GM23338 (cell line): ENCODE measurements around the gene BCL11B. TPM values are rescaled to one million over a fixed set of nuclear protein-coding genes. Genes with fewer than 3 reads are reported as not detected.

Experiments
- ATAC-seq: fragments of 200-7000 bp; cut with Tn5 transposase; 3 replicates; pipeline ENCODE4 v1.9.1; 2020
- DNase-seq: peaks from one replicate; pipeline ENCODE4 v3.0.0-alpha.2; 2015; ENCODE audit warnings: low spot score
- H2AFZ ChIP-seq: fragments of 200-600 bp; sonication (generic); 2 replicates; pipeline ENCODE4 v1.8.0; 2016; ENCODE audit warnings: antibody characterized with exemption, mild to moderate bottlenecking, moderate library complexity
- H3F3A ChIP-seq: fragments of 200-600 bp; sonication (generic); replicated peaks from 2 replicates; pipeline ENCODE4 v1.8.0; 2017; ENCODE audit warnings: antibody characterized with exemption, mixed run types, low read depth
- H3K27ac ChIP-seq: fragments of 200-600 bp; sonication (generic); 2 replicates; pipeline ENCODE4 v1.6.1; 2016; ENCODE audit warnings: low read depth
- H3K27me3 ChIP-seq: fragments of 200-600 bp; sonication (generic); 2 replicates; pipeline ENCODE4 v1.8.0; 2016; ENCODE audit warnings: mild to moderate bottlenecking, mixed run types, moderate library complexity; ENCODE audit not compliant: insufficient read depth
- H3K36me3 ChIP-seq: fragments of 200-600 bp; sonication (generic); 2 replicates; pipeline ENCODE4 v1.8.0; 2016; ENCODE audit warnings: mild to moderate bottlenecking; ENCODE audit not compliant: insufficient read depth
- H3K4me1 ChIP-seq: fragments of 200-600 bp; sonication (generic); 2 replicates; pipeline ENCODE4 v1.8.0; 2016; ENCODE audit warnings: mild to moderate bottlenecking, moderate library complexity; ENCODE audit not compliant: insufficient read depth
- H3K4me2 ChIP-seq: fragments of 200-600 bp; sonication (generic); 2 replicates; pipeline ENCODE4 v1.7.1; 2017; ENCODE audit warnings: mixed run types
- H3K4me3 ChIP-seq: fragments of 200-600 bp; sonication (generic); 2 replicates; pipeline ENCODE4 v1.6.1; 2016; ENCODE audit warnings: mixed run types
- H3K79me2 ChIP-seq: fragments of 200-600 bp; sonication (generic); replicated peaks from 2 replicates; pipeline ENCODE4 v1.8.0; 2017; ENCODE audit warnings: mild to moderate bottlenecking; ENCODE audit not compliant: insufficient read depth
- H3K9me2 ChIP-seq: fragments of 200-600 bp; sonication (generic); 2 replicates; pipeline ENCODE4 v1.8.0; 2017; ENCODE audit not compliant: insufficient read depth
- H4K20me1 ChIP-seq: fragments of 200-600 bp; sonication (generic); replicated peaks from 2 replicates; pipeline ENCODE4 v1.8.0; 2017; ENCODE audit warnings: mild to moderate bottlenecking; ENCODE audit not compliant: insufficient read depth
- H3K27ac Mint-ChIP-seq: 2 replicates; pipeline ENCODE4 v1.8.0; 2020; ENCODE audit warnings: inconsistent platforms, mild to moderate bottlenecking, moderate library complexity, mixed read lengths
- H3K27me3 Mint-ChIP-seq: 3 replicates; pipeline ENCODE4 v1.8.0; 2022; ENCODE audit warnings: low read depth, mild to moderate bottlenecking, moderate library complexity, mixed read lengths, inconsistent platforms; ENCODE audit not compliant: insufficient read depth, poor library complexity
- H3K36me3 Mint-ChIP-seq: 3 replicates; pipeline ENCODE4 v1.8.0; 2021; ENCODE audit warnings: low read depth, mild to moderate bottlenecking, inconsistent platforms, moderate library complexity, mixed read lengths
- H3K4me1 Mint-ChIP-seq: 3 replicates; pipeline ENCODE4 v1.8.0; 2020; ENCODE audit warnings: mild to moderate bottlenecking, inconsistent platforms, mixed read lengths
- H3K4me3 Mint-ChIP-seq: 3 replicates; pipeline ENCODE4 v1.8.0; 2021; ENCODE audit warnings: moderate library complexity, mild to moderate bottlenecking, inconsistent platforms, mixed read lengths
- H3K9me3 Mint-ChIP-seq: 3 replicates; pipeline ENCODE4 v1.8.0; 2020; ENCODE audit warnings: moderate library complexity, mild to moderate bottlenecking, inconsistent platforms, mixed read lengths
- ETS1 ChIP-seq: IDR thresholded peaks from 2 replicates; pipeline ENCODE4 v1.6.1; 2016; ENCODE audit warnings: antibody characterized with exemption
- EZH2 ChIP-seq: fragments of 200-600 bp; sonication (generic); IDR thresholded peaks from one replicate; pipeline ENCODE4 v1.8.0; 2017; ENCODE audit warnings: antibody characterized with exemption, mild to moderate bottlenecking, low read depth; ENCODE audit not compliant: unreplicated experiment
- JUNB ChIP-seq: IDR thresholded peaks from one replicate; pipeline ENCODE4 v1.6.1; 2016; ENCODE audit warnings: antibody characterized with exemption; ENCODE audit not compliant: unreplicated experiment
- NANOG ChIP-seq: IDR thresholded peaks from 2 replicates; pipeline ENCODE4 v1.6.1; 2016; ENCODE audit warnings: antibody characterized with exemption, borderline replicate concordance
- POLR2AphosphoS5 ChIP-seq: IDR thresholded peaks from 2 replicates; pipeline ENCODE4 v1.6.1; 2016; ENCODE audit warnings: antibody characterized with exemption, low read depth
- STAT1 ChIP-seq: IDR thresholded peaks from one replicate; pipeline ENCODE4 v1.6.1; 2016; ENCODE audit warnings: antibody characterized with exemption; ENCODE audit not compliant: unreplicated experiment
- ZNF114 ChIP-seq: fragments of 250-450 bp; sonication (Bioruptor Pico); IDR thresholded peaks from 2 replicates; pipeline ENCODE4 v1.5.0; 2020; ENCODE audit warnings: mild to moderate bottlenecking, moderate library complexity
- ZNF331 ChIP-seq: fragments of 250-450 bp; sonication (Bioruptor Pico); IDR thresholded peaks from 2 replicates; pipeline ENCODE4 v1.5.0; 2020; ENCODE audit warnings: low read depth, mild to moderate bottlenecking, moderate library complexity
- polyA plus RNA-seq: library from polyadenylated mRNA; unstranded; fragments of >200 nt; fragmentation: Nextera tagmentation; extraction: Ambion mirVana; gene quantifications from 2 replicates; pipeline ENCODE4 v1.2.1, GENCODE V29; 2016
- total RNA-seq: library from RNA; depleted of rRNA; stranded (reverse); fragments of >200 nt; shearing (Covaris generic); gene quantifications from 2 replicates; pipeline ENCODE4 v1.2.3, GENCODE V29; 2014
- TF ChIP-seq, protein P1 (sequence below), 2 experiments: fragments of 200-600 bp in 1 of 2; sonication (generic) in 1 of 2; conservative IDR thresholded peaks; 2 replicates each; pipeline versions ENCODE4 v1.5.1 to v1.6.1; 2016 to 2017; ENCODE audit warnings: antibody characterized with exemption in 2 of 2, low read depth in 2 of 2, mild to moderate bottlenecking in 2 of 2, moderate library complexity in 1 of 2

The BCL11B gene
- total and polyA plus RNA-seq, 2 experiments from 2014 or later = 2.4 to 6.7 TPM

GRCh38 chr14:99194136-99194535 is 77.9 kb downstream of the BCL11B start (continued):
- TF ChIP-seq EZH2 (no peak), ZNF331 (CRISPR knock-in tag) (no peak), POLR2AphosphoS5 (no peak), NANOG (no peak), JUNB (no peak), STAT1 (no peak), ETS1 (no peak)
- TF ChIP-seq, protein P1, sequence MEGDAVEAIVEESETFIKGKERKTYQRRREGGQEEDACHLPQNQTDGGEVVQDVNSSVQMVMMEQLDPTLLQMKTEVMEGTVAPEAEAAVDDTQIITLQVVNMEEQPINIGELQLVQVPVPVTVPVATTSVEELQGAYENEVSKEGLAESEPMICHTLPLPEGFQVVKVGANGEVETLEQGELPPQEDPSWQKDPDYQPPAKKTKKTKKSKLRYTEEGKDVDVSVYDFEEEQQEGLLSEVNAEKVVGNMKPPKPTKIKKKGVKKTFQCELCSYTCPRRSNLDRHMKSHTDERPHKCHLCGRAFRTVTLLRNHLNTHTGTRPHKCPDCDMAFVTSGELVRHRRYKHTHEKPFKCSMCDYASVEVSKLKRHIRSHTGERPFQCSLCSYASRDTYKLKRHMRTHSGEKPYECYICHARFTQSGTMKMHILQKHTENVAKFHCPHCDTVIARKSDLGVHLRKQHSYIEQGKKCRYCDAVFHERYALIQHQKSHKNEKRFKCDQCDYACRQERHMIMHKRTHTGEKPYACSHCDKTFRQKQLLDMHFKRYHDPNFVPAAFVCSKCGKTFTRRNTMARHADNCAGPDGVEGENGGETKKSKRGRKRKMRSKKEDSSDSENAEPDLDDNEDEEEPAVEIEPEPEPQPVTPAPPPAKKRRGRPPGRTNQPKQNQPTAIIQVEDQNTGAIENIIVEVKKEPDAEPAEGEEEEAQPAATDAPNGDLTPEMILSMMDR (conservative IDR thresholded peaks at IDR 0.05; ENCODE audit: low read depth in 2 of 2) = no peak

DNA sequence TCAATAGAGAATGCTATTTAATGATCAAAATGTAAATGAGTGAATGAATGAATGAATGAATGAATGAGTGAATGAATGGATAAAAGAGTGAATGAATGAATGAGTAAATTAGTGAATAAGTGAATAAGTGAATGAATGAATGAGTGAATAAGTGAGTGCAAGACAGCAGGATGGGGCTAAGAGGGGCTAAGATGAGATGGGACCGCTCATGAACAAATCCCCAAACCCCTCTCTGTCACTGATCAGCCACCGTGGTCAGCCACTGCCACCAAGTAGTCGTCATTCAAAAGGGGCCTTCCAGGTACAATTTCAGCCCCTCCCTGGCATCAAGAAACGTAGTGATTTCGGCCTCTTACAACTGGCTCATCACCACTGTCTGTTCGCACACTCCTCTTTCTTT is 79.2 kb downstream of the BCL11B start:
- H3K4me1 ChIP-seq = peaks cover 33% of the 10 kb centered on the region

More for the DNA sequence above, 79.2 kb downstream of the BCL11B start:
- DNase-seq = no peak
- no peak for ATAC-seq
- H3K4me2 ChIP-seq = peak overlapping the region; percentile 57; the same call in 1 of the 2 replicates
- no peaks in the 10 kb centered on the region for H3K27me3 ChIP-seq
- H3K27ac ChIP-seq = no peak overlapping the region
- H3K4me1 Mint-ChIP-seq = peaks cover 52% of the 10 kb centered on the region
- no peak overlapping the region for H3K4me3 ChIP-seq
- H3K9me3 Mint-ChIP-seq = no peaks in the 10 kb centered on the region; the same call in 2 of the 3 replicates
- no peak overlapping the region for H3K27ac Mint-ChIP-seq
- H3K9me2 ChIP-seq = no peaks in the 10 kb centered on the region
- H4K20me1 ChIP-seq = no peaks in the 10 kb centered on the region
- no peak overlapping the region for H3K4me3 Mint-ChIP-seq
- H3K36me3 ChIP-seq = no peaks in the 10 kb centered on the region
- peaks cover 74% of the 10 kb centered on the region for H3K79me2 ChIP-seq
- H3F3A ChIP-seq = no peaks in the 10 kb centered on the region
- H3K27me3 Mint-ChIP-seq = peaks cover 18% of the 10 kb centered on the region
- H3K36me3 Mint-ChIP-seq = no peaks in the 10 kb centered on the region
- no peak overlapping the region for H2AFZ ChIP-seq
- TF ChIP-seq ZNF114 (CRISPR knock-in tag) (no peak), EZH2 (no peak), STAT1 (no peak), NANOG (no peak), ZNF331 (CRISPR knock-in tag) (no peak), ETS1 (no peak)
- TF ChIP-seq, protein P1 (conservative IDR thresholded peaks at IDR 0.05; ENCODE audit: low read depth in 2 of 2) = no peak
